Myocyte (in vitro differentiated cells): ENCODE data around the gene CEP20. TPM values are rescaled to one million over a fixed set of nuclear protein-coding genes. Genes with fewer than 3 reads are reported as not detected.
"Not testable (repeated sequence)": the region's sequence is repeated elsewhere in the genome, so short reads cannot be mapped to it uniquely, and the experiment has no call there.

Experiments
- DNase-seq: peaks from one replicate; pipeline ENCODE4 v3.0.0-alpha.2; 2012; ENCODE audit warnings: low read depth
- total RNA-seq: library from RNA; depleted of rRNA; stranded (reverse); fragments of >200 nt; gene quantifications from 2 replicates; pipeline ENCODE4 v1.2.3, GENCODE V29; 2014

Gene CEP20
- total RNA-seq, 1 donor from 2014 or later, result 45.5 TPM

- no peak for DNase-seq
These were observed 29.3 kb downstream of the CEP20 start for GRCh38 chr16:15858921-15859668.

GRCh38 chr16:15857724-15858560 lies 30.5 kb downstream of the CEP20 start:
- DNase-seq, result peak; percentile 28

- DNase-seq, result no peak
These were observed 31.3 kb downstream of the CEP20 start, which contains the start of gene MYH11 for GRCh38 chr16:15856901-15857698. MYH11 (minus strand) TSS chr16:15857028; CDS start chr16:15838252, 18,776 bp downstream.

- no peak for DNase-seq
These were observed 32.2 kb downstream of the CEP20 start for GRCh38 chr16:15856182-15856581.

- no peak for DNase-seq
These were observed 32.7 kb downstream of the CEP20 start for GRCh38 chr16:15855704-15856003.

GRCh38 chr16:15854906-15855703 lies 33.3 kb downstream of the CEP20 start:
- DNase-seq, result no peak

GRCh38 chr16:15854061-15854460 lies 34.3 kb downstream of the CEP20 start:
- DNase-seq, result no peak

GRCh38 chr16:15853021-15853420 lies 35.4 kb downstream of the CEP20 start:
- DNase-seq, result no peak

GRCh38 chr16:15850555-15850954 lies 37.8 kb downstream of the CEP20 start:
- not testable (repeated sequence) for DNase-seq

- no peak for DNase-seq
These were observed 39.0 kb downstream of the CEP20 start for GRCh38 chr16:15849209-15849981.

GRCh38 chr16:15847611-15848175 lies 40.7 kb downstream of the CEP20 start:
- DNase-seq, result no peak

- DNase-seq, result no peak
These were observed 41.9 kb downstream of the CEP20 start for GRCh38 chr16:15846510-15846909.

- no peak for DNase-seq
These were observed 44.6 kb downstream of the CEP20 start for GRCh38 chr16:15843635-15844279.

GRCh38 chr16:15839204-15839603 lies 49.2 kb downstream of the CEP20 start:
- not testable (repeated sequence) for DNase-seq

GRCh38 chr16:15837761-15838160 lies 50.6 kb downstream of the CEP20 start:
- no peak for DNase-seq

GRCh38 chr16:15836965-15837611 lies 51.3 kb downstream of the CEP20 start:
- DNase-seq, result no peak

- no peak for DNase-seq
These were observed 52.3 kb downstream of the CEP20 start for GRCh38 chr16:15836074-15836473.

- DNase-seq, result no peak
These were observed 53.1 kb downstream of the CEP20 start for GRCh38 chr16:15835136-15835878.
